HG03159 (cell line): ENCODE data around the gene ATP6AP2.
"Not testable (repeated sequence)": the region's sequence is repeated elsewhere in the genome, so short reads cannot be mapped to it uniquely, and the experiment has no call there.

Source experiments
- ATAC-seq: cut with Tn5 transposase; IDR thresholded peaks from one replicate; pipeline ENCODE4 v1.9.1; 2021; ENCODE audit warnings: mild to moderate bottlenecking, moderate library complexity; ENCODE audit not compliant: unreplicated experiment

ATP6AP2 gene

DNA sequence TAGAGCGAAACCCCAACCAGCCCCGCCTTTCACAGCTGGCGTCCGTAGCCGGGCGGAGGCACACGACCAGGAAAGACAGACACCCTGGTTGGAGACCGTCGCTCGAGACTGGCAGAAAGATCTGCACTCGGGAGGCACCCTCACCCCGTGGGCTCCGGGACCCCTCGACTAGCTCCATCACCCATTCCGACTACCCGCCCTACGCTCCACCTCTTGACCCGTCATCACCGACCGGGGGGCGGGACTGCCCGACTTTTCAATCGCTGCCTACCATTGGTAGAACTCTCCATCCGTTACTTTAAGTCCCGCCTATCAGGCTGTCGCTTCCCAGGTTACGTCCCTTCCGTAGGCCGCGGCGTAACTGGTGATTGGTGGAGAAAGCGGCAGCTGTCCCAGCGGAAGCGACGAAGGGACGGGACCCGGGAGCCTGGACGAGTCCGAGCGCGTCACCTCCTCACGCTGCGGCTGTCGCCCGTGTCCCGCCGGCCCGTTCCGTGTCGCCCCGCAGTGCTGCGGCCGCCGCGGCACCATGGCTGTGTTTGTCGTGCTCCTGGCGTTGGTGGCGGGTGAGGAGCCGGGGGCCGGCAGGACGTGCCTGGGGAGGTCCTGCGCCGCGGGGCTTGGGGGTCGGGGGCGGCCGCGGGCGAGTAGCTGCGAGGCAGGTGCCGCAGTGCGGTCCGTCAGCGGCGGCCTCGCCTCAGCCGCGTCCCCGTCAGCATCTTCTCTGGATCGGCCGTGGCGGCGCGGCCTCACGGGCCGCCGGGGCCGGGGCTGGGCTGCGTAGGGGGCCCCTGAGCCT, at the start of gene ATP6AP2:
TSS of gene ATP6AP2 (plus strand) at position 434 of the 799 bp plus-strand sequence. CDS start at position 530, 96 bp downstream.
- ATAC-seq, result peak; percentile 96

DNA sequence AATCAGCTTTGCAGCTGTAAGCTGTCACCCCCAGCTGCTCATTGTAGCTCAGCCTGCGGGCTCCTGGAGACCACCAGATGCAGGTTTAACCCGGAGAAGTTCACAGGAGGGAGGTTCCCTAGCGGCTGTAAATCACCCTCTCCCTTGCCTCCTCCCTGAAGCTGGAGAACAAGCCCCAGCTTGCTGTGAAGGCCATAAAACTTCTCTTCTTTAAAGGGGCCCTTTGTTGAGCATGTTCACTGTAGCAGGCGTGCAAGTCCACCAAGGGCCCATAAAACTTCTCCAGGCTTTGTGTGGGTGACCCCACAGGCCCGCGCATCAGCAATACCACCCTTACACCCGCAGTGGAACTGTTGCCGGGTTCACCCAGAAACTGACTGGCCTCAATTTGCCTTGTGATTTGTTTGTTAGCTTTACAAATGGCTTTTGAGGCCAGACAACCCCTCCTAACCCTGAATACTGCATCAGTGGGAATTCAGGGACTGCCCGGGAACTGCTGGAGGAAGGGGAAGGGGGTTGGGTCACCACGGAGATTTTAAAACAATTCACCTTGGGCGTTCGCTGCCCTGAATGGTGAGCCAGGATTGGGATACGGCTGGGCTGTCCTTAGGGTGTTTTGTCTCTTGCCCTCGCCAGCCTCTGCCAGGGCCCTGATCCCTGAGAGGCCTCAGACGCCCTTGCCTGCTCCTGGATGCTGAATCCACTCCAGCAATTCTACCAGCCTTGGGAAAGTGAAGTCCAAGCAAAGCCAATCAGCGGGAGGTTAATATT, 49.5 kb upstream of the ATP6AP2 start:
- ATAC-seq, result no peak

- ATAC-seq, result no peak
Observed at GRCh38 chrX:40537310-40537709, 43.5 kb upstream of the ATP6AP2 start.

DNA sequence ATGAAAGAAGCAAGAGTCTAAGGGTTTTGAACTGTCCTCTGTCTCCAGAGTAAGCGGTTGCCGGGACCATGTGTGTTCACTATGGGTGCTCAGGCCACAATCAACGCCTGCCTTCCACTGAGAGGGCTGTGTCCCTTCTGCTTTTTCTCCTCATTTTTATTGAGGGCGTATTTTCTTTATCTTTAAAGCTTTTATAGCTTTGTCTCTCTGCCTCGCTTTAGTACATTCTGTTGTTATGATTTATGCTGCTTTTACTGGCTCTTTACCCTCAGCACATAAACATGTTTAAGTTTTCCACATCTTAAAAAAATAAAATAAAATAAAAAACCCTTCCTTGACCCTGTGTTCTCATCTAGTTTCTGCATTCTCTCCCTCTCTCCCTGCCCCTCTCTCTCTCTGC, 42.4 kb upstream of the ATP6AP2 start:
- ATAC-seq, result no peak

DNA sequence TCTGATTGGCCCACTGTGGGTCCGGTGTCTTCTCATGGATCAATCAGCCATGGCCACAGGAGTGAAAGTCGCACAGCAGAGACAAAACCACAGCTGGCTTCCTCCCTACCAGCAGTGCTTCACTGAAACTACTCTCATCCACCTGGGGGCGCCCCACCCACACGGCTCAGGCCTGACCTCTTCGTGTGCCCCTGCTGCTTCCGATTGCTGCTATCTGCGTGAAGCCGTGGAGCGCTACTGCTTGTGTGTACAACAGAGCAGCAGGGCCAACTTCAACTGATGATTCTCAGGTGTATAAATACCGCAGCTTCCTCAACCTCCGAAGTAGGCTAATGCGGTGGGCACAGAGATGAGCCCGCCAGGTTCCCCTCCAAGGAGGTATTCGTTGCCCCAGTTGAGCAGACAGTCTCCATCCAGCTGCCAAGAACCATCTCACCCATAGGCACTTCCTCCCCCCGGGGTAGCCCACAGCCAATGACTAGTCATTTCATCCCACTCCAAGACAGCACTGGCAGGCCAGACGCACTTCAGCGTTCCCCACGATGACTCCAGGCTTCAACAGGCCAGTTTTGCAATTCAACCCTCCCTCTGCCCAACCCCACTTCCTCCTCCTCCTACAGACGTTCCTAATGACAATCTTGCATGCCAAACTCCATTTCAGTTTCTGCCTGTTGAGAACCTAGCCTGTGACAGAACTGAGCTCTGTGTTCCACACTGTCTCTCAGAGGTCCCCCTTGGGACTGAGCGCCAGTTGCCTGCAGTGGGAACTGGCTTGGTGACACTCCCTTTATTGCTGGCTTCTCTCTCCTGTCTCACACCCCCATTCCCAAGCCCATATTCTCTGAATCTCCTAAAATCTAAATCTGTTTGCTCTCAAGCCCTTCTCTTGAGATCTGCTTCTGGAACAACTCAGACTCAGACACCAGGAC, 41.3 kb upstream of the ATP6AP2 start:
- ATAC-seq, result peak; percentile 60

DNA sequence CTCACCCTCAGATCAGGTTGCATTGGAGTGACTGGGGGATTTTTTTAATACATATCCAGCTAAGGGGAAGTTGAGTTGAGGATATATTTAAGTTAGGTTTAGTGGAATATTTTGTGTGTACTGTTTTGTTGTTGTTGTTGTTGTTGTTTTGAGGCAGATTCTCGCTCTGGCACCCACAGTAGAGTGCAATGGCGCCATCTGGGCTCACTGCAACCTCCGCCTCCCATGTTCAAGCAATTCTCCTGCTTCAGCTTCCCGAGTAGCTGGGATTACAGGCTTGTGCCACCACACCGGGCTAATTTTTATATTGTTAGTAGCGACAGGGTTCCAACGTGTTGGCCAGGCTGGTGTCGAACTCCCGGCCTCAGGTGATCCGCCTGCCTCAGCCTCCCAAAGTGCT, 38.6 kb upstream of the ATP6AP2 start:
- no peak for ATAC-seq

DNA sequence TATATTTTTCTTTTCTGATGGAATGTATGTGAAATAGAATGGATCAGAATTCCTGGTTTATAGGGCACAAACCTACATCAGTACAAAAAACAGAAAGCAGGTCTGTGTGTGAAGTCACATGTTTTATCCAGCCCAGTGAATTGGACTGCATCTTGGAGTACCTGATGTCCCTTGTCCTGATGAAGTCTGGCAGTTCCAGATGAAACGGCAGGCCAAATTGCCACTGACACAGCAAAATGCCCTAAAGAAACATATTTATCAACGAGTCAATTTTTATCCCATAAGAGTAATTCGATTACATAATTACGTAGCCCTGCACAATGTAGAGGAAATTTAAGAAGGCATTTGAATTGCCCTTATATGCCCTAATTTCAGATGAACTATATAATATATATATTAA, 37.8 kb upstream of the ATP6AP2 start:
- no peak for ATAC-seq

DNA sequence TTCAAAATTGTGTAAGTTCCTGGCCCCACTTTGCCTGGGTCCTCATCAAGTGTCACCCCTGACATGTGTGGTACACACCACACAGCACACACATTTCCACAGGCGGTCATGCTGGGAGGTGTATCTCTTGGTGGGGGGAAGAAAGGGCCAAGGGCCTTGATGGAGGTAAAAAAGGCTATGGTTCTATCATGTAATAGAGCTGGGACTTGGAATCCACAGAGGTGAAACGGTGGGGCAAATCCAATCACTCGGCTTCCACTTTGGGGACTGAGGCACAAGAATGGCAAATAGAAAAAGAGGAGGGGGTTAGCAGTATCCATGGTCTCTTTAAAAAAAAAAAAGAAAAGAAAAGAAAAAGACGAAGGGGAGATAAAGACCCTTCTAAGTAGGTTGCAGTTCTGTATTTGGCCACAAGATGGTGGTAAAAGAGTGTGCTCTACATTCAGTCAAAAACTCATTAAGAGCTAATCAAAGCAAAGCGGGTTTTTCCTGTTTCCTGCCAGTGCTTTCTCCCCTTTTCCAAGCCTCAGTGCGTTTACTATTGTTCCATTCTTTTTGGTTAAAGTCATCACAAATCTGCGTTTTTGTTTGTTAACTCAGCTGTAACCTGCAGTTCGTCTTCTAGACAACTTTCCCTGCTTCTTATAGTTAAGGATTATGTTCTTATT, 37.0 kb upstream of the ATP6AP2 start:
- no peak for ATAC-seq

DNA sequence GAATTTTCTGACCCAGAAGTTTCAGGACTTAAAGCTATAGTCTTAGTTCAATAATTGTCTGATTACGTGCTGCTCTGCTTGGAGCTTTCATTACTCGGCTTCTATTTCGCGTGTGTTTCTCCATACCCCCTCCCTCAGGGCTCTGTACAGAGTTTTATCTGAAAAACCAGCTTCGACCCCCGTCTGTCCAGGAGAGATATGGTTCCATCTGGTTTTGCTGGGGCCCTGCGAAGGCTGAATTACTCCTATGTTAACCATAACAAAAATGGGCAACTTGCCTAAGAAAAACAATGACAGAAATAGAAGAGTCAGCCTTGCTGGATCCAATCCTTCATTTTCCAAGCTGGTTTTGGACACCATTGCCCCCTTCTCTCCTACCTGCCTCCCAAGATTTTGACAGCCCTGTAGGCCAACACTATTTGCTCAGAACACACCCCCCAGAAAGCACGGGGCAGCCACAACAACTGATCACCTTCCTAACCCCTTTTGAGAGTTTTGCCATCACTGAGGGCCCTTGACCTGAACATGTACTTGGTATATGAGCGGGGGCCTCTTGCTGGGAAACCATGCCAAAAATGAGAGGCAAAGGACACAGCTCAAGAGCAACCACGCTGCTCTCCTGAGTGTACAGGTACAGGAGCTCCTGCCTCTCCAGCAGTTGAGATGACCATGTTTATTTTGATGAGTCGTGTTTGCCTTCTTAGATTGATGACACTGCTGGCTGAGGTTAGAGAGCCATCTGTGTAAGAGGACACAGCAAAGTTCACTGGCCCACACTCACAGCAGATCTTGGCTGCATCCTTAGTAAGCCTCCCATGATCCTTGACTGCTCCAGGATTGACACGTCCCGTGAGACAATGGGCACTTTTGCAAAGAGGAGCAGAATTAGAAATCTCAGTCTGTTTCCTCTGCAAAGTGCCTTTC, 36.2 kb upstream of the ATP6AP2 start:
- ATAC-seq, result no peak

DNA sequence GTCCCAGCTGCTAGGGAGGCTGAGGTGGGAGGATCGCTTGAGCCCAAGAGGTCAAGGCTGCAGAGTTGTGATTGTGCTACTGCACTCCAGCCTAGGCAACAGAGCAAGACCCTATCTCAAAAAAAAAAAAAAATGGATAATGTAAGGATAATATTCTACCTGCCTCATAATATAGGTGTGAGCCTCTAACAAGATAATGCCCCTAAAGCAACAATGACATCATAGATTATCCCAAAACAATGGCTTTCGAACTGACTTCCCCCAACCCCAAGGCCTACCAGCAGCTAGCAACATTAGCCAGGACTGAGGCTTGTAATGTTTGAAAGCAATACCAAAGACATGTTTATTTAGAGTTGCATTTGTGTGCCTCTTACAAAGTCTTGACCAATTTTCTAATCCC, 33.9 kb upstream of the ATP6AP2 start:
- no peak for ATAC-seq

GRCh38 chrX:40550066-40550465, 30.7 kb upstream of the ATP6AP2 start:
- ATAC-seq, result no peak

DNA sequence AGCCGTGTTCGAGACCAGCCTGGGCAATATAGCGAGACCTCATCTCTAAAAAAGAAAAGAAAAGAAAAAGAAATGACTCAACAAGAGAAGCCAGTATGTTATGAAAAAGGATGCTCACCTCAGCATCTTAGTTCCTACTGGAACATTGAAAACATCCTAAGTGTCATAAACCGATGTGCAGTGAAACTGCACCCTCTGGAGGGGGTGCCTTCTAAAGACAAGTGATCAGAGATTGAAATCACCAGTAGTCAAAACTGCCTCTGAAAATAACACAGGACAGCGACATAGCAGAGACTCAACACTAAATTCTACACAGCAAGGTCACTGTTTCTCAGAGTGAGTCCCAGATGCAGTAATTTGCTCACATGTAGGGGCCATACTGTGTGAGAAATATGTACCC, 28.0 kb upstream of the ATP6AP2 start:
- no peak for ATAC-seq

DNA sequence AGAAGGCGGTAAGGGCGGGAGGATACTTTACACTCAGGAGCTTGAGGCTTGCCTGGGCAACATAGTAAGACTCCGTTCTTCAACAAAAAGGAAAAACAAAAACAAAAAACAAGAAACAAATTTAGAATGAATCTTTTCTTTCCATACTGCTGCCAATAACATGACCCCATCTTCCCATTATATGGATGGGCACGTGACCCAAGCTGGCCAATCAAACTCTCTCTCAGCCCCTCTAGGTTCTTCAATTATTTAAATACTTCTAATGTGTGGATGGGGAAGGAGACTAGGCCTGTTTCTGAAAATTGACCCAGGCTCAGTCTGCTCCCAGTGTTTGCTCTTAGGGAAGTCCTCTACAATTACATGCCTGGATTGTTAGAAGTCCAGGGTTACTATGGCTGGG, 22.2 kb upstream of the ATP6AP2 start:
- ATAC-seq, result no peak

GRCh38 chrX:40563784-40564183, 17.0 kb upstream of the ATP6AP2 start:
- ATAC-seq, result no peak

DNA sequence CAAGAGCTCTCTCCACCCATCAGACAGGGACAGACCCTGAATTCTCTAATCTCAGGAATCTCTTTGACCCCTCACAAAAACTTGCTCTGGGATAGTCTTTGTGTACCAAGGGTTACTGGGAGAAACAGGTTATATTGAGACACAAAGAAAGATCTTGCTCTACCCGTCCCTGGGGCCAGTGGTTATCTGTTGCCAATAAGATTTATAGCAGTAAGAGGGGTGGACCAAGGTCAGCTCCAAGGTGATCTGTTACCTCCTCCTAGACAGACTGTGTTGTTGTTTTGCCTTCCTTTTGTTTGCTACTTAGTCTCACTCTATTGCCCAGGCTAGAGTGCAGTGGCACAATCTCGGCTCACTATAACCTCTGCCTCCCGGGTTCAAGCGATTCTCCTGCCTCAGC, 16.3 kb upstream of the ATP6AP2 start:
- ATAC-seq, result no peak

DNA sequence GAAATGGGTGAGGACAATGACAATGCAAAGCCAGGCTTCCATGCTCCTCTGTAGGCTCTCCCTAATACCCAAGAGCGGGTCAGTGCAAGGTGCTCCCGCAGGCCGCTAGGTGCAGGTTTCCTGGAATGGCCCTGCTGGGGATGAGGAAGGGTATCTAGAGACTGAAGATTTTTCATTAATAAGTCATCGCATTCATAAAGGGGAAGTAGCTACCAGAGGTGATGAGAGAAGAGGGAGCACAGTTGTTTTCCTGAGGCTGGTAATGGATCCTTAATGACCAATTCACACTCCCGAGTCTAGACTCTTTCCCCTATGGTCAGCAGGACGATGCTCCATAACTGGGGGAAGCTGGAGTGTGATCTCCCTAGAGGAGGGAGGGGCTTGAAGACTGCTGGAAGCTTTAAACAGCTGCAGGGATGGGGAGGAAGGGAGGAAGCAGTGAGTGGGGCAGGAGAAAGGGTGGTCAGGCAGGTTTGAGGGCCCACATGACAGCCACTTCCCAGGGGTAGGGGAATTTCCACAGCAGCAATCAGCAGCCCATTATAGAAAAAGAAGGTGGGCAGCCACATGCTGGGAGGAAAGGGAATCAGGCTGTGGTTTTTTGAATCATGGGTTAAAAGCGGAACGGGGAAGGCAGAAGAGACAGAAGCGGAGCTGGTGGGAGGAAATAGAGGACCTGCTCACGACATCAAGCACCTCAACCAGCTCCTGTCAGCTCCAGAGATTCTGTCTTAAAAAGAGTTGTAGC, 10.2 kb upstream of the ATP6AP2 start:
- ATAC-seq, result no peak

DNA sequence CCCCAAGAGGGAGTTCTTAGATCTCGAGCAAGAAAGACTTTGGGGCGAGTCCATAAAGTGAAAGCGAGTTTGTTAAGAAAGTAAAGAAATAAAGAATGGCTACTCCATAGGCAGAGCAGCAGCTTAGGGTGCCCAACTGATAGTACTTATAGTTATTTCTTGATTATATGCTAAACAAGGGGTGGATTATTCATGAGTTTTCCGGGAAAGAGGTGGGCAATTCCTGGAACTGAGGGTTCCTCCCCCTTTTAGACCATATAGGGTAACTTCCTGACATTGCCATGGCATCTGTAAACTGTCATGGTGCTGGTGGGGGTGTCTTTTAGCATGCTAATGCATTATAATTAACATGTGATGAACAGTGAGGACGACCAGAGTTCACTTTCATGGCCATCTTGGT, 9.6 kb upstream of the ATP6AP2 start:
- not testable (repeated sequence) for ATAC-seq

DNA sequence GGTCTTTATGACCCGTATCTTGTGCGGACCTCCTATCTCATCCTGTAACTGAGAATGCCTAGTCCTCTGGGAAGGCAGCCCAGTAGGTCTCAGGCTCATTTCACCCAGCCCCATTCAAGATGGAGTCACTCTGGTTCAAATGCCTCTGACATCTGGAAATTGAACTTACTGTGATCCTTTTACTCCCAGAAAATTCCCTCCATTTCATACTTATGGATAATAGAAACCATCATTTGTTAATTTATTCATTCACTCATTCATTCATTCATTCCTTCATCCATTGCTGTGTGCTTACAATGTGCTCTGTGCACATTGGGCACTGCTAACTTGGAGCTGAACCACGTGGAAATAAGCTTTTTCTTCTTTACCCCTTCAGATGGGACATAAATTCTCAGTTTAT, 9.2 kb upstream of the ATP6AP2 start:
- no peak for ATAC-seq

GRCh38 chrX:40573763-40574162, 7.0 kb upstream of the ATP6AP2 start:
- no peak for ATAC-seq
